Upper lobe of left lung (tissue), 6 donors: ENCODE results near the gene FBRSL1. TPM values are rescaled to one million over a fixed set of nuclear protein-coding genes. Genes with fewer than 3 reads are reported as not detected.
"Not testable (repeated sequence)": the region's sequence is repeated elsewhere in the genome, so short reads cannot be mapped to it uniquely, and the experiment has no call there.

ENCODE experiments used
- ATAC-seq, 2 donors: fragments of 200-7000 bp; cut with Tn5 transposase; one replicate each; pipeline ENCODE4 v1.9.1; 2022; ENCODE audit warnings: mild to moderate bottlenecking in 2 of 2, moderate library complexity in 2 of 2; ENCODE audit not compliant: low FRiP score in 2 of 2
- DNase-seq, 2 donors: peaks; one replicate each; pipeline ENCODE4 v3.0.0-alpha.2; 2019 to 2020
- H3K27ac ChIP-seq, 4 donors: fragments of 200-600 bp; sonication (generic); one replicate each; pipeline ENCODE4 v1.5.1; 2016 to 2019
- H3K27me3 ChIP-seq, 4 donors: fragments of 200-600 bp; sonication (generic); one replicate each; pipeline ENCODE4 v1.5.1; 2017 to 2019
- H3K36me3 ChIP-seq, 4 donors: fragments of 200-600 bp; sonication (generic); one replicate each; pipeline ENCODE4 v1.5.1; 2016 to 2019
- H3K4me1 ChIP-seq, 4 donors: fragments of 200-600 bp; sonication (generic); one replicate each; pipeline ENCODE4 v1.5.1; 2018 to 2019
- H3K4me3 ChIP-seq, 4 donors: fragments of 200-600 bp; sonication (generic); one replicate each; pipeline ENCODE4 v1.5.1; 2017 to 2019; ENCODE audit warnings: mild to moderate bottlenecking in 2 of 4, moderate library complexity in 1 of 4
- H3K9me3 ChIP-seq, 4 donors: fragments of 200-600 bp; sonication (generic); one replicate each; pipeline ENCODE4 v1.5.1; 2018 to 2019
- CTCF ChIP-seq, 6 experiments: fragments of 450-650 bp in 4 of 6; fragments of 200-600 bp in 2 of 6; sonication (generic) in 2 of 6; IDR thresholded peaks; one replicate each; pipeline ENCODE4 v1.5.1; 2016 to 2019; ENCODE audit warnings: antibody characterized with exemption in 6 of 6
- EP300 ChIP-seq, 4 donors: sonication (generic); formaldehyde crosslinking; IDR thresholded peaks; one replicate each; pipeline ENCODE4 v1.5.1; 2017; ENCODE audit warnings: antibody characterized with exemption in 4 of 4, control low read depth in 2 of 4
- POLR2A ChIP-seq, 4 donors: fragments of 450-650 bp; IDR thresholded peaks; one replicate each; pipeline ENCODE4 v1.5.1; 2016 to 2017; ENCODE audit warnings: antibody characterized with exemption in 4 of 4, mild to moderate bottlenecking in 2 of 4
- POLR2AphosphoS5 ChIP-seq, 2 donors: sonication (generic); formaldehyde crosslinking; IDR thresholded peaks; one replicate each; pipeline ENCODE4 v1.5.1; 2017; ENCODE audit warnings: antibody characterized with exemption in 2 of 2
- WGBS, 2 donors: methylation state at CpG; one replicate each; pipeline ENCODE4 v1.1.5; 2017 to 2018; 5-methylcytosine and 5-hydroxymethylcytosine counted together
- total RNA-seq, 6 donors: library from RNA; depleted of rRNA in 4 of 6; stranded (reverse); fragments of >200 nt in 4 of 6; gene quantifications; one replicate each; pipeline versions ENCODE4 v1.1.0 to v1.2.1, GENCODE V29; 2016 to 2021
- donor health status: DM: no; HTN: no; CAD: no; lungs with moderate emphysema.
- donor health status: DM: no; HTN: yes; CAD: no; lungs with severe emphysema.

Gene FBRSL1
- total RNA-seq, 6 donors from 2014 or later, result 16.0 to 53.0 (median 44.1) TPM

GRCh38 chr12:132530851-132531250, 40.9 kb downstream of the FBRSL1 start:
- 96 to 100% methylated on average over 4 to 5 of the region's 7 CpGs for WGBS, 2 donors
- no peak overlapping the region for H3K4me3 ChIP-seq
- H3K4me1 ChIP-seq, result no peaks in the 10 kb centered on the region
- peak in 1 of 2 donors; percentile 54 for DNase-seq
- H3K9me3 ChIP-seq, result no peaks in the 10 kb centered on the region
- peaks cover 0 to 14% (median under 1%) of the 10 kb centered on the region in 4 donors for H3K36me3 ChIP-seq
- no peak for TF ChIP-seq EP300 (IDR thresholded peaks at IDR 0.05)
- TF ChIP-seq POLR2A (IDR thresholded peaks at IDR 0.05), result no peak
- TF ChIP-seq POLR2AphosphoS5 (IDR thresholded peaks at IDR 0.05), result no peak
- TF ChIP-seq CTCF (IDR thresholded peaks at IDR 0.05), result no peak
- no peak for ATAC-seq
- H3K27ac ChIP-seq, result no peak overlapping the region
- H3K27me3 ChIP-seq, result no peaks in the 10 kb centered on the region

- 92 to 97% methylated on average over 6 to 20 of the region's 20 CpGs for WGBS, 2 donors
- H3K4me1 ChIP-seq, result not testable (repeated sequence)
These were observed 43.0 kb downstream of the FBRSL1 start for GRCh38 chr12:132532711-132533583.

GRCh38 chr12:132533584-132533958, 43.6 kb downstream of the FBRSL1 start:
- Histone ChIP-seq H3K27me3 (no peaks in the 10 kb centered on the region), H3K27ac (no peak overlapping the region), H3K4me1 (no peaks in the 10 kb centered on the region), H3K4me3 (no peak overlapping the region), H3K36me3 (peaks cover 0 to 4% (median 0%) of the 10 kb centered on the region in 4 donors), H3K9me3 (no peaks in the 10 kb centered on the region)
- no peak for TF ChIP-seq POLR2AphosphoS5 (IDR thresholded peaks at IDR 0.05)
- TF ChIP-seq CTCF (IDR thresholded peaks at IDR 0.05), result no peak
- TF ChIP-seq POLR2A (IDR thresholded peaks at IDR 0.05), result no peak
- no peak for TF ChIP-seq EP300 (IDR thresholded peaks at IDR 0.05)
- WGBS, 2 donors, result 91 to 100% methylated on average over 6 of the region's 6 CpGs
- DNase-seq, result peak in 1 of 2 donors; percentile 50
- ATAC-seq, result no peak

More at GRCh38 chr12:132532711-132533583, 43.0 kb downstream of the FBRSL1 start:
- H3K9me3 ChIP-seq, H3K4me3 ChIP-seq, H3K36me3 ChIP-seq, ATAC-seq, H3K27me3 ChIP-seq, H3K27ac ChIP-seq: not testable (repeated sequence)
- peak in 1 of 2 donors; percentile 57 for DNase-seq

- no peak for ATAC-seq
- 94 to 98% methylated on average over 7 to 13 of the region's 13 CpGs for WGBS, 2 donors
- TF ChIP-seq EP300 (IDR thresholded peaks at IDR 0.05) (no peak), POLR2AphosphoS5 (IDR thresholded peaks at IDR 0.05) (no peak), POLR2A (IDR thresholded peaks at IDR 0.05) (no peak), CTCF (IDR thresholded peaks at IDR 0.05) (no peak)
These were observed 44.1 kb downstream of the FBRSL1 start for GRCh38 chr12:132534076-132534475.

GRCh38 chr12:132535019-132535418, 45.1 kb downstream of the FBRSL1 start:
- H3K4me1 ChIP-seq, result no peaks in the 10 kb centered on the region
- TF ChIP-seq POLR2A (IDR thresholded peaks at IDR 0.05), result no peak
- no peak for TF ChIP-seq EP300 (IDR thresholded peaks at IDR 0.05)
- no peak for TF ChIP-seq CTCF (IDR thresholded peaks at IDR 0.05)
- ATAC-seq, result no peak
- H3K27ac ChIP-seq, result no peak overlapping the region
- H3K9me3 ChIP-seq, result no peaks in the 10 kb centered on the region
- no peaks in the 10 kb centered on the region for H3K27me3 ChIP-seq
- 96 to 98% methylated on average over 13 of the region's 13 CpGs for WGBS, 2 donors
- H3K36me3 ChIP-seq, result no peaks in the 10 kb centered on the region
- DNase-seq, result no peak
- H3K4me3 ChIP-seq, result no peak overlapping the region

More at GRCh38 chr12:132534076-132534475, 44.1 kb downstream of the FBRSL1 start:
- H3K36me3 ChIP-seq, result peaks cover 0 to 1% (median 0%) of the 10 kb centered on the region in 4 donors
- no peaks in the 10 kb centered on the region for H3K27me3 ChIP-seq
- no peaks in the 10 kb centered on the region for H3K4me1 ChIP-seq
- DNase-seq, result peak in 1 of 2 donors; percentile 68
- H3K9me3 ChIP-seq, result no peaks in the 10 kb centered on the region
- no peak overlapping the region for H3K4me3 ChIP-seq
- no peak overlapping the region for H3K27ac ChIP-seq
